B cell (primary cell): ENCODE results near the gene PRELID3B. TPM values are rescaled to one million over a fixed set of nuclear protein-coding genes. Genes with fewer than 3 reads are reported as not detected.

Experiments used
- ATAC-seq: fragments of 200-7000 bp; cut with Tn5 transposase; one replicate; pipeline ENCODE4 v1.10.0; 2021; ENCODE audit warnings: low read depth, mild to moderate bottlenecking, moderate number of reproducible peaks, moderate library complexity
- CTCF ChIA-PET: fragments of 350-600 bp; sonication (Branson Sonifier 250); formaldehyde crosslinking; loops from one replicate; lab custom pipeline; 2021; ENCODE audit warnings: antibody characterized with exemption, inconsistent platforms; lab: Charles Lee
- POLR2A ChIA-PET: fragments of 350-600 bp; sonication (Branson Sonifier 250); formaldehyde crosslinking; loops from one replicate; lab custom pipeline; 2021; ENCODE audit warnings: antibody characterized with exemption; lab: Charles Lee
- DNase-seq: peaks from one replicate; pipeline ENCODE4 v3.0.0; 2013
- H2AFZ ChIP-seq: 2 replicates; pipeline ENCODE4 v1.6.1; 2012; ENCODE audit warnings: mild to moderate bottlenecking, low read depth, low read length; ENCODE audit not compliant: insufficient read depth, poor library complexity, severe bottlenecking
- H3K27ac ChIP-seq, 2 donors: 1 replicate in 1 of 2; 2 replicates in 1 of 2; pipeline ENCODE4 v1.5.1; 2012 to 2013; ENCODE audit warnings: low read length in 2 of 2, mild to moderate bottlenecking in 2 of 2, moderate library complexity in 1 of 2
- H3K27me3 ChIP-seq, 4 experiments: fragments of 200-600 bp in 1 of 4; sonication (generic) in 1 of 4; replicated peaks in 1 of 4; 1 replicate in 2 of 4; 2 replicates in 2 of 4; pipeline versions ENCODE4 v1.6.1 to v1.7.0; 2013 to 2016; ENCODE audit warnings: low read length in 3 of 4, mild to moderate bottlenecking in 2 of 4, mixed read lengths in 1 of 4, moderate library complexity in 1 of 4; ENCODE audit not compliant: insufficient read depth in 4 of 4, control insufficient read depth in 3 of 4; ENCODE audit errors: control extremely low read depth in 1 of 4
- H3K36me3 ChIP-seq, 2 experiments: replicated peaks in 1 of 2; 1 replicate in 1 of 2; 2 replicates in 1 of 2; pipeline versions ENCODE4 v1.6.1 to v1.7.1; 2013; ENCODE audit warnings: low read length in 1 of 2; ENCODE audit not compliant: insufficient read depth in 2 of 2, control insufficient read depth in 1 of 2; ENCODE audit errors: control extremely low read depth in 1 of 2, extremely low read depth in 1 of 2
- H3K4me1 ChIP-seq, 2 donors: fragments of 200-600 bp in 1 of 2; sonication (generic) in 1 of 2; 1 replicate in 1 of 2; 2 replicates in 1 of 2; pipeline versions ENCODE4 v1.5.1 to v1.6.1; 2013 to 2017; ENCODE audit warnings: low read length in 2 of 2; ENCODE audit not compliant: control insufficient read depth in 2 of 2, insufficient read depth in 2 of 2
- H3K4me2 ChIP-seq: replicated peaks from 2 replicates; pipeline ENCODE3; 2012; ENCODE audit warnings: mild to moderate bottlenecking, low read depth, low read length; ENCODE audit not compliant: poor library complexity, severe bottlenecking
- H3K4me3 ChIP-seq, 5 experiments: fragments of 200-600 bp in 1 of 5; sonication (generic) in 1 of 5; 1 replicate in 3 of 5; 2 replicates in 2 of 5; pipeline versions ENCODE4 v1.5.1 to v1.7.0; 2011 to 2016; ENCODE audit warnings: low read length in 4 of 5, mild to moderate bottlenecking in 4 of 5, low read depth in 2 of 5, control low read depth in 1 of 5, moderate library complexity in 1 of 5; ENCODE audit not compliant: insufficient read depth in 1 of 5; ENCODE audit errors: control extremely low read depth in 1 of 5, extremely low read depth in 1 of 5
- H3K79me2 ChIP-seq: fragments of 200-600 bp; sonication (generic); one replicate; pipeline ENCODE4 v1.6.0; 2016; ENCODE audit warnings: low read length; ENCODE audit not compliant: control insufficient read depth, insufficient read depth
- H3K9ac ChIP-seq: fragments of 200-600 bp; sonication (generic); 2 replicates; pipeline ENCODE4 v1.6.1; 2017; ENCODE audit warnings: mild to moderate bottlenecking, low read length, moderate library complexity
- H3K9me3 ChIP-seq, 3 donors: one replicate each; pipeline versions ENCODE4 v1.6.1 to v1.7.1; 2013; ENCODE audit warnings: low read length in 2 of 3; ENCODE audit not compliant: control insufficient read depth in 2 of 3, insufficient read depth in 1 of 3; ENCODE audit errors: control extremely low read depth in 1 of 3
- H4K20me1 ChIP-seq: 2 replicates; pipeline ENCODE4 v1.6.0; 2012; ENCODE audit warnings: mild to moderate bottlenecking, low read length; ENCODE audit not compliant: insufficient read depth, control insufficient read depth, poor library complexity, severe bottlenecking
- H3K27ac Mint-ChIP-seq: one replicate; pipeline ENCODE4 v1.8.0; 2021; ENCODE audit warnings: mixed read lengths
- H3K27me3 Mint-ChIP-seq: one replicate; pipeline ENCODE4 v1.8.0; 2021; ENCODE audit warnings: mixed read lengths
- H3K4me1 Mint-ChIP-seq: one replicate; pipeline ENCODE4 v1.8.0; 2021; ENCODE audit warnings: mixed read lengths
- H3K4me3 Mint-ChIP-seq: one replicate; pipeline ENCODE4 v1.8.0; 2021; ENCODE audit warnings: mixed read lengths
- H3K9me3 Mint-ChIP-seq: one replicate; pipeline ENCODE4 v1.8.0; 2022; ENCODE audit warnings: mixed read lengths; ENCODE audit not compliant: insufficient read depth
- EZH2 ChIP-seq: IDR thresholded peaks from 2 replicates; pipeline ENCODE4 v1.6.1; 2012; ENCODE audit warnings: borderline replicate concordance, low read depth, mild to moderate bottlenecking, moderate library complexity, low read length; ENCODE audit not compliant: insufficient read depth, poor library complexity, severe bottlenecking
- WGBS: methylation state at CpG from one replicate; pipeline ENCODE4 v1.1.5; 2013; ENCODE audit warnings: missing lambda C conversion rate; ENCODE audit not compliant: insufficient coverage; 5-methylcytosine and 5-hydroxymethylcytosine counted together
- intact Hi-C: fragments of 100-400 bp; cut with micrococcal nuclease; formaldehyde crosslinking; loops from one replicate; pipeline ENCODE4 v1.10.0; 2022
- polyA plus RNA-seq: library from polyadenylated mRNA; depleted of rRNA; stranded (reverse); fragments of >200 nt; gene quantifications from 2 replicates; pipeline ENCODE4 v1.2.3, GENCODE V29; 2012
- total RNA-seq, 2 donors: library from RNA; stranded (reverse); fragments of 120-200 nt in 1 of 2; gene quantifications; 1 replicate in 1 of 2; 2 replicates in 1 of 2; pipeline versions ENCODE4 v1.2.3 to v1.2.4, GENCODE V29; 2013 to 2022
- TF ChIP-seq, protein P1 (sequence below): fragments of 200-600 bp; IDR thresholded peaks from one replicate; pipeline ENCODE4 v1.8.0; 2022; ENCODE audit warnings: antibody characterized with exemption, mild to moderate bottlenecking

PRELID3B gene
- total and polyA plus RNA-seq, 2 donors (not counting 1 experiment from before 2014, with no cell fraction given), result 24.1 to 46.8 TPM

DNA sequence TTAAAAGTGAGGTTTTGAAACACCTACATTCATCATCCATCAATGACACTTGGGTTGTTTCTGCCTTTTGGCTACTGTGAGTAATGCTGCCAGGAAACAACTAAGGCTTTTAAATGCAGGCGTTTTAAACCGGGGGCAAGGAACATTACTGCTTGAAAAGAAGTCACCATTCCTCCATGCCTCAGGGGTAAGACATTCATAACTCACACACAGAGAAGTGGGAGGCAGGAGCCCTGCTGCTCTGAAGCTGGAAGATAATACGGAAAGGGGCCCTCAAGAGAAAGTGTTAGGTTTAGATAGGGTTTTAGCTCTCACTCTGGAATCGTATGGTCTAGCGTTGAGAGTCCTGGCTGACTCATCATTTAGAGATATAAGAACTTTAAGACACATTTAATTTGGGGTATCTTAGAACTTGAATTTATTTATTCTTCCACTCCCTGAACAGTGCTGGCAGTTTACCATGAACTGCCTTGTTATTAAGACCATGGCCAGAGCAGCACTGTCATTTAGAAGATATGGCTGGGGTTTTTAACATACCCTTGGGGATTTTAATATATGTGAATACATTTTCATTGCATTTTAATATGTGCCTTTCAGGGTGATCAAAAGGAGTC is 21.5 kb downstream of the PRELID3B start:
- Histone ChIP-seq H3K9ac (no peak overlapping the region), H4K20me1 (peaks cover 19% of the 10 kb centered on the region), H3K9me3 (no peaks in the 10 kb centered on the region), H3K4me1 (peaks cover 15 to 18% of the 10 kb centered on the region in 2 donors), H3K79me2 (peaks cover 36% of the 10 kb centered on the region), H3K36me3 (peaks cover 0 to 37% of the 10 kb centered on the region in 2 experiments), H3K4me3 (no peak overlapping the region), H2AFZ (no peak overlapping the region), H3K4me2 (no peak overlapping the region), H3K27ac (no peak overlapping the region), H3K27me3 (no peaks in the 10 kb centered on the region)
- ChIA-PET POLR2A (no interaction called here), CTCF (no interaction called here)
- no CpG with 5 or more reads among the region's 5 CpGs for WGBS
- intact Hi-C loops, result no loop called here
- Mint-ChIP-seq H3K27me3 (no peaks in the 10 kb centered on the region), H3K9me3 (no peaks in the 10 kb centered on the region), H3K4me3 (no peak overlapping the region), H3K4me1 (peaks cover 28% of the 10 kb centered on the region), H3K27ac (no peak overlapping the region)
- no peak for ATAC-seq
- no peak for TF ChIP-seq EZH2
- TF ChIP-seq, protein P1, sequence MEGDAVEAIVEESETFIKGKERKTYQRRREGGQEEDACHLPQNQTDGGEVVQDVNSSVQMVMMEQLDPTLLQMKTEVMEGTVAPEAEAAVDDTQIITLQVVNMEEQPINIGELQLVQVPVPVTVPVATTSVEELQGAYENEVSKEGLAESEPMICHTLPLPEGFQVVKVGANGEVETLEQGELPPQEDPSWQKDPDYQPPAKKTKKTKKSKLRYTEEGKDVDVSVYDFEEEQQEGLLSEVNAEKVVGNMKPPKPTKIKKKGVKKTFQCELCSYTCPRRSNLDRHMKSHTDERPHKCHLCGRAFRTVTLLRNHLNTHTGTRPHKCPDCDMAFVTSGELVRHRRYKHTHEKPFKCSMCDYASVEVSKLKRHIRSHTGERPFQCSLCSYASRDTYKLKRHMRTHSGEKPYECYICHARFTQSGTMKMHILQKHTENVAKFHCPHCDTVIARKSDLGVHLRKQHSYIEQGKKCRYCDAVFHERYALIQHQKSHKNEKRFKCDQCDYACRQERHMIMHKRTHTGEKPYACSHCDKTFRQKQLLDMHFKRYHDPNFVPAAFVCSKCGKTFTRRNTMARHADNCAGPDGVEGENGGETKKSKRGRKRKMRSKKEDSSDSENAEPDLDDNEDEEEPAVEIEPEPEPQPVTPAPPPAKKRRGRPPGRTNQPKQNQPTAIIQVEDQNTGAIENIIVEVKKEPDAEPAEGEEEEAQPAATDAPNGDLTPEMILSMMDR, result no peak
- no peak for DNase-seq

DNA sequence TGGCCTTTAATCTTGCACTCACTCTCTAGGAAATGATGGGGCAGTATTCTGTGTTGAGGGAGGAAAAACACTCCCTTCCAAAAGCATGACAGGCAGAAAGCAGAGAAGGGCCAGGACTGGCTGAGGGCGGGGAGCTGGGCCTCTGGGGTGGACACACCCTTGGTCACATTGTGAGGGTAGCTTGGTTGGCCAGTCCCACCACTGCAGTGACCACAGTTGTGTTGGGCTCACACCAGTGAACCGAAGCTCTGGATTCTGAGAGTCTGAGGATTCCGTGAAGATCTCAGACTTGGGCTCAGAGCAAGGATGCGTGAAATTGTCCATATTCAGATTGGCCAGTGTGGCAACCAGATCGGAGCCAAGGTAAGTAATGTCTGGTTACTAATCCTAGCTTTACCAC is 23.4 kb downstream of the PRELID3B start, which contains the start of gene TUBB1:
TUBB1 (plus strand) TSS at position 213 of the 400 bp plus-strand sequence; CDS start at position 307, 94 bp downstream.
- H3K27me3 ChIP-seq, result no peaks in the 10 kb centered on the region
- peaks cover 36% of the 10 kb centered on the region for H3K79me2 ChIP-seq
- H3K9me3 ChIP-seq, result no peaks in the 10 kb centered on the region
- peaks cover 0 to 20% of the 10 kb centered on the region in 2 experiments for H3K36me3 ChIP-seq
- POLR2A ChIA-PET, result interaction anchor here (2.3 kb wide), 1 partner anchor 13 kb away, joined by 10 read pairs; the partner anchor contains the start of gene ATP5F1E
- DNase-seq (no peak), ATAC-seq (no peak)
- no peak within 1 kb of the TSS for H3K27ac ChIP-seq
- H3K4me2 ChIP-seq, result no peak within 1 kb of the TSS
- peaks cover 2% of the 10 kb centered on the region for H4K20me1 ChIP-seq
- 100% methylated on average over 5 of the region's 5 CpGs for WGBS
- Mint-ChIP-seq H3K27ac (peak within 1 kb of the TSS; percentile 20), H3K27me3 (no peaks in the 10 kb centered on the region), H3K9me3 (no peaks in the 10 kb centered on the region), H3K4me1 (peaks cover 30% of the 10 kb centered on the region), H3K4me3 (no peak within 1 kb of the TSS)
- CTCF ChIA-PET, result interaction anchor here (0.8 to 1.0 kb wide), 2 partner anchors 37 to 68 kb away, joined by 3 read pairs; no protein-coding TSS in a partner anchor
- H3K4me1 ChIP-seq, result peaks cover 20 to 24% of the 10 kb centered on the region in 2 donors
- no peak within 1 kb of the TSS for H2AFZ ChIP-seq
- TF ChIP-seq, protein P1, result no peak
- no peak for TF ChIP-seq EZH2
- no peak within 1 kb of the TSS for H3K4me3 ChIP-seq
- intact Hi-C loops, result no loop called here
- H3K9ac ChIP-seq, result no peak within 1 kb of the TSS
